Lower leg skin (tissue), 4 donors: ENCODE data around the gene DTNB. TPM values are rescaled to one million over a fixed set of nuclear protein-coding genes. Genes with fewer than 3 reads are reported as not detected.

Experiments used
- DNase-seq, 2 donors: peaks; one replicate each; pipeline ENCODE4 v3.0.0-alpha.2; 2019; ENCODE audit warnings: low spot score in 2 of 2
- H3K4me3 ChIP-seq: fragments of 200-600 bp; sonication (generic); 2 replicates; pipeline ENCODE4 v1.5.1; 2017; ENCODE audit warnings: mild to moderate bottlenecking, low read depth; ENCODE audit not compliant: poor library complexity, severe bottlenecking
- POLR2A ChIP-seq, 2 donors: fragments of 450-650 bp; IDR thresholded peaks; one replicate each; pipeline ENCODE4 v1.6.1; 2016 to 2017; ENCODE audit warnings: antibody characterized with exemption in 2 of 2, mild to moderate bottlenecking in 1 of 2, moderate library complexity in 1 of 2
- WGBS, 2 donors: methylation state at CpG; one replicate each; pipeline ENCODE4 v1.1.5; 2018; 5-methylcytosine and 5-hydroxymethylcytosine counted together
- intact Hi-C: fragments of 100-400 bp; cut with DNase I; formaldehyde crosslinking; loops from one replicate; pipeline ENCODE4 v1.15.0; 2023; ENCODE audit warnings: low total_unique reads
- total RNA-seq, 4 donors: library from RNA; depleted of rRNA; stranded (reverse); fragments of >200 nt; gene quantifications; one replicate each; pipeline ENCODE4 v1.1.0, GENCODE V29; 2016
- TF ChIP-seq, protein P1 (sequence below), 3 donors: fragments of 450-650 bp; IDR thresholded peaks; one replicate each; pipeline ENCODE4 v1.5.1; 2016; ENCODE audit warnings: antibody characterized with exemption in 3 of 3, mild to moderate bottlenecking in 3 of 3, moderate library complexity in 2 of 3

Gene DTNB
- total RNA-seq, 4 donors from 2014 or later = 8.8 to 15.2 (median 12.7) TPM

DNA sequence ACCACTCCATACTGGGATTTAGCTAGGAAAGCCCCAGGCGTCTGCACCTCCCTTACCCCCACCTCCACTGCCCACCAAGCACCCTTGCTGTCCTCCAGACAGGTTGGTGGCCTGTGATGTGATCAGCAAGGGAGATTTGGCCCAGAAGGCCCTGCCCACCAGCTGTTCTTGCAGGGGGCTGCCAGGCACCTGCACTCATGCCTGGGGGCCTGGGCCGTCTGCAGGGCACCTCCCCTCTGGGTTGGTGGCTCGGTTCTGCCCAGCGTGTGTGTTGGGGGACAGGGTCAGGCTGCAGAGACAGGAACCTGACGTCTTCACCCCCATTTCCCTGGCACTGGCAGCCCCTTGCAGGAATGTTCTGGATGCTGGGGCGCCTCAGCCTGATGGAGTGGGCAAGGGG lies 337.4 kb downstream of the DTNB start:
- no peak for DNase-seq
- WGBS, 2 donors = 58 to 67% methylated on average over 3 to 6 of the region's 6 CpGs
- H3K4me3 ChIP-seq = no peak overlapping the region
- intact Hi-C loops = no loop called here
- TF ChIP-seq, protein P1, sequence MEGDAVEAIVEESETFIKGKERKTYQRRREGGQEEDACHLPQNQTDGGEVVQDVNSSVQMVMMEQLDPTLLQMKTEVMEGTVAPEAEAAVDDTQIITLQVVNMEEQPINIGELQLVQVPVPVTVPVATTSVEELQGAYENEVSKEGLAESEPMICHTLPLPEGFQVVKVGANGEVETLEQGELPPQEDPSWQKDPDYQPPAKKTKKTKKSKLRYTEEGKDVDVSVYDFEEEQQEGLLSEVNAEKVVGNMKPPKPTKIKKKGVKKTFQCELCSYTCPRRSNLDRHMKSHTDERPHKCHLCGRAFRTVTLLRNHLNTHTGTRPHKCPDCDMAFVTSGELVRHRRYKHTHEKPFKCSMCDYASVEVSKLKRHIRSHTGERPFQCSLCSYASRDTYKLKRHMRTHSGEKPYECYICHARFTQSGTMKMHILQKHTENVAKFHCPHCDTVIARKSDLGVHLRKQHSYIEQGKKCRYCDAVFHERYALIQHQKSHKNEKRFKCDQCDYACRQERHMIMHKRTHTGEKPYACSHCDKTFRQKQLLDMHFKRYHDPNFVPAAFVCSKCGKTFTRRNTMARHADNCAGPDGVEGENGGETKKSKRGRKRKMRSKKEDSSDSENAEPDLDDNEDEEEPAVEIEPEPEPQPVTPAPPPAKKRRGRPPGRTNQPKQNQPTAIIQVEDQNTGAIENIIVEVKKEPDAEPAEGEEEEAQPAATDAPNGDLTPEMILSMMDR (IDR thresholded peaks at IDR 0.05) = no peak
- no peak for TF ChIP-seq POLR2A (IDR thresholded peaks at IDR 0.05)

DNA sequence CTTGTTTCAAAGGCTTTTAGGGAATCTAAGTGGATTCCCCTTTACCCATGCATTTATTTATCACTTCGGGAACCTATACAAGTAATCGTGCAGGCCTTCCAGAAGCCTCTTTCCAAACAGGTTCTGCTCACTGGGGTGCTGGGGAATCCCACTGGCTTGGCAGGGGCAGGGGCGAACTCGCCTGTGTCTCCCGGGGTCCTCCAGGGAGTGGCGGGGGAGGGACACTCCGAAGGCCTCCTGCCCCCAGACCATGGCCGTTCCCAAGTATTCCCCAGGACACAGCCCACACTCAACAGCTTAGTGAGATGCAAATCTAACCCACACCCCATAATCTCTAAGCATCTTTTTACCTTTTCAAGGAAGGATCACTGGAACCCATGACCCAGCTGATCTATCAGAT lies 338.2 kb downstream of the DTNB start:
- TF ChIP-seq, protein P1 (IDR thresholded peaks at IDR 0.05) = no peak
- TF ChIP-seq POLR2A (IDR thresholded peaks at IDR 0.05) = no peak
- 79% methylated on average over 8 of the region's 8 CpGs for WGBS, 2 donors
- DNase-seq = no peak
- no peak overlapping the region for H3K4me3 ChIP-seq
- intact Hi-C loops = no loop called here

DNA sequence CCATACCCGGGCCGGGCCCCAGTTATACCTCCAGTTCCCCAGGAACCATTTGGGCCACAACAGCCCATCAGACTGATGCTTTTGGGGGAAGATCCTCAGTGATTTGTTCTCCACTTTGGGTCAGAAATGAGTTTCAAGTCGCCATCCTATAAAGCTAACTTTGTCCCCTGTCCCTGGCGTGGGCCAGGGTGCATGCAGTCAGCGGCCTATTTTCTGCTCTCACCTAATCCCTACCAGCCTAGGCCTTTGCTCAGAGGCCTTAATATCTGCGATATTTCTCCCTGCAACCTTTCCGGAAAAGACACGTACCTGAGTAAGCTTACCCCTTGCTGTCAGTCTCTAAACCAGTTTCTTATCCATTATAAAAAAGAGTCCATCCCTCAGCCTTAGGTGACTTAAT lies 338.9 kb downstream of the DTNB start:
- no peak overlapping the region for H3K4me3 ChIP-seq
- 85 to 91% methylated on average over 8 of the region's 8 CpGs for WGBS, 2 donors
- TF ChIP-seq, protein P1 (IDR thresholded peaks at IDR 0.05) = no peak
- no peak for DNase-seq
- intact Hi-C loops = no loop called here

DNA sequence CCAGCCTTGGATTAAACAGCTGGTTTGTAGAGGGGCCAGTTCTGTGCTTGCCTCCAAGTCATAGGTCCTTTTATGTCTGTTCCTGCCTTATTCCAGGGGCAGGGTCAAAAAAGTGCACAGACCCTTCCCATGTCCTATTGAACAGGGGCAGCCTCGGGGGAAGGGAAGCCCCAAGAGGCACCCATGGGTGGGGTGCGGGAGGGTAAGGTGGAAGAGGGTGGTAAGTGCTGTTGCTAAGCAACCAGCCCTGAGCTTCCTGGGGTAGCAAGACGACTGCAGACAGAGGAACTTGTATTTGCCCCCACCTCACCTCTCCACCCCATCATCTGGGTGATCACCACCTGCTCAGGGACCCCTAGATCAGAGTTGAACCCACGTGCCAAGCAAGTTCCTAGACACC lies 339.4 kb downstream of the DTNB start:
- DNase-seq = no peak
- TF ChIP-seq, protein P1 (IDR thresholded peaks at IDR 0.05) = no peak
- no peak for TF ChIP-seq POLR2A (IDR thresholded peaks at IDR 0.05)
- 67 to 69% methylated on average over 4 of the region's 4 CpGs for WGBS, 2 donors
- intact Hi-C loops = no loop called here
- no peak overlapping the region for H3K4me3 ChIP-seq

DNA sequence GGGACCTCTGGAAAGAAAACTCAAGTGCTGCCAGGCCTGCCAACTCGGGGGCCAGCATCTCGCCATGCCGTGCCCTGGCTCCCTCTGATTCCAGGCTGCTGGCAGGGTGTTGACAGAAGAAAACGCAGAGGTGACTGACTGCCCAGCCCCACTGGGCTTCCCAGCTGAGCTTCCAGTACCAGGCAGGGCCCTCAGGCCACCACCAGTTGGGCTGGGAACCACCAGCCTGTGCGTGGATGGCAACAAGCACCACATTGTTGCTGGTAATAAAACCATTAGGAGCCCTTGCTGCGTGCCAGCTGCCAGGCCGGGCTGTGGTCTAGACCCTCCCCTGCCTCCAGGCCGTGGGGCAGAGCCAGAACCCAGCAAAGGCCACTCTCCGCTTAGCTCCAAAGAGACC lies 340.8 kb downstream of the DTNB start:
- DNase-seq = no peak
- TF ChIP-seq, protein P1 (IDR thresholded peaks at IDR 0.05) = no peak
- no peak for TF ChIP-seq POLR2A (IDR thresholded peaks at IDR 0.05)
- intact Hi-C loops = no loop called here
- 51 to 52% methylated on average over 9 of the region's 9 CpGs for WGBS, 2 donors
- no peak overlapping the region for H3K4me3 ChIP-seq

DNA sequence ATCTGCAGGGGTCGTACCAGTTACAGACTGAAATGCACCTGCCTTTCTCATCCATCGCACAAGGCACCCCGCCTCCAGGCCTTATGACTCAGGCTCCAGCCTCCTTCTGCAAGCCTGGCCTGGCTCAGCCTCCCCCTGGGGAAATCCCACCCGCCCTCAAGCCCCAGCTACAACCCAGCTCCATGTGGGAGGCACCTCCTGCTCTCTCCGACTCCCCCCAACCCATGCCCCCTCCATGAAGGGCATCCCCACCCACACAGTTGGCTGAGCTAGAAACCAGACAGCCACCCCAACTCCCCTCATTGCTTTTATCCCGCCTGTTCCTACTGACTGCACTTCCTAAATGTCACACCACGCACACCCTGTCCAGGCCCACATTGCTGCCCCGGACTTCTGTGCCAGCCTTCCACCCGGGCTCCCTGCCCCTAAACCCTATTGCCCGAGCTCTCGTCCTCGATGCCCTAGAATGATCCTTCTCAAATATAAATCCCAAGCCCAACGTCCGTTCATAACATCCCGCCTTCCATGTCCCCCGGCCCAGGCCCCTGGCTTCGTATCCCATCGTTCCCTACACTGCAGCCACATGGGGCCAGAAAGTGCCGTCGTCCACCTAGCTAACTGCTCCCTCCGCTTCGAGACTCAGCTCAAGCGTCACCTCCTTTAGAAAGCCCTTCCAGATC lies 341.6 kb downstream of the DTNB start:
- DNase-seq = no peak
- no peak overlapping the region for H3K4me3 ChIP-seq
- WGBS, 2 donors = 79 to 80% methylated on average over 23 of the region's 23 CpGs
- no peak for TF ChIP-seq POLR2A (IDR thresholded peaks at IDR 0.05)
- TF ChIP-seq, protein P1 (IDR thresholded peaks at IDR 0.05) = no peak
- intact Hi-C loops = no loop called here
